ENCODE data around the gene TRPC4. TPM values are rescaled to one million over a fixed set of nuclear protein-coding genes. Genes with fewer than 3 reads are reported as not detected.

The TRPC4 gene
- total RNA-seq, 1 donor from 2014 or later: 6.5 TPM

- H3K27ac Mint-ChIP-seq (ENCODE audit: unreplicated experiment): no peak overlapping the region
- H3K4me1 Mint-ChIP-seq (ENCODE audit: unreplicated experiment): no peaks in the 10 kb centered on the region
- no peak overlapping the region for H3K4me3 Mint-ChIP-seq (ENCODE audit: unreplicated experiment)
- no peak for DNase-seq (ENCODE audit: low spot score)
- H3K27me3 Mint-ChIP-seq (ENCODE audit: unreplicated experiment): no peaks in the 10 kb centered on the region
- H3K9me3 Mint-ChIP-seq (ENCODE audit: unreplicated experiment): no peaks in the 10 kb centered on the region
- TF ChIP-seq CTCF (IDR thresholded peaks at IDR 0.05; ENCODE audit: unreplicated experiment): peak; percentile 69
- no peaks in the 10 kb centered on the region for H3K36me3 Mint-ChIP-seq (ENCODE audit: low read depth, unreplicated experiment)
These were observed 260.7 kb downstream of the TRPC4 start for GRCh38 chr13:37608750-37609339.

GRCh38 chr13:37602733-37603381, 266.7 kb downstream of the TRPC4 start:
- H3K9me3 Mint-ChIP-seq (ENCODE audit: unreplicated experiment): no peaks in the 10 kb centered on the region
- no peaks in the 10 kb centered on the region for H3K36me3 Mint-ChIP-seq (ENCODE audit: low read depth, unreplicated experiment)
- no peak overlapping the region for H3K4me3 Mint-ChIP-seq (ENCODE audit: unreplicated experiment)
- H3K27me3 Mint-ChIP-seq (ENCODE audit: unreplicated experiment): no peaks in the 10 kb centered on the region
- TF ChIP-seq CTCF (IDR thresholded peaks at IDR 0.05; ENCODE audit: unreplicated experiment): peak; percentile 65
- DNase-seq (ENCODE audit: low spot score): no peak
- peaks cover 4% of the 10 kb centered on the region for H3K4me1 Mint-ChIP-seq (ENCODE audit: unreplicated experiment)
- no peak overlapping the region for H3K27ac Mint-ChIP-seq (ENCODE audit: unreplicated experiment)

GRCh38 chr13:37601648-37602440, 267.7 kb downstream of the TRPC4 start:
- H3K36me3 Mint-ChIP-seq (ENCODE audit: low read depth, unreplicated experiment): no peaks in the 10 kb centered on the region
- H3K27me3 Mint-ChIP-seq (ENCODE audit: unreplicated experiment): no peaks in the 10 kb centered on the region
- H3K9me3 Mint-ChIP-seq (ENCODE audit: unreplicated experiment): no peaks in the 10 kb centered on the region
- no peak for TF ChIP-seq CTCF (IDR thresholded peaks at IDR 0.05; ENCODE audit: unreplicated experiment)
- H3K4me1 Mint-ChIP-seq (ENCODE audit: unreplicated experiment): peaks cover 4% of the 10 kb centered on the region
- no peak for DNase-seq (ENCODE audit: low spot score)
- no peak overlapping the region for H3K27ac Mint-ChIP-seq (ENCODE audit: unreplicated experiment)
- no peak overlapping the region for H3K4me3 Mint-ChIP-seq (ENCODE audit: unreplicated experiment)

- no peaks in the 10 kb centered on the region for H3K9me3 Mint-ChIP-seq (ENCODE audit: unreplicated experiment)
- peaks cover 4% of the 10 kb centered on the region for H3K4me1 Mint-ChIP-seq (ENCODE audit: unreplicated experiment)
- no peaks in the 10 kb centered on the region for H3K36me3 Mint-ChIP-seq (ENCODE audit: low read depth, unreplicated experiment)
- H3K4me3 Mint-ChIP-seq (ENCODE audit: unreplicated experiment): no peak overlapping the region
- no peak for TF ChIP-seq CTCF (IDR thresholded peaks at IDR 0.05; ENCODE audit: unreplicated experiment)
- no peaks in the 10 kb centered on the region for H3K27me3 Mint-ChIP-seq (ENCODE audit: unreplicated experiment)
- no peak overlapping the region for H3K27ac Mint-ChIP-seq (ENCODE audit: unreplicated experiment)
- DNase-seq (ENCODE audit: low spot score): no peak
These were observed 270.1 kb downstream of the TRPC4 start for GRCh38 chr13:37599519-37599918.

- Mint-ChIP-seq H3K27ac (ENCODE audit: unreplicated experiment) (no peak within 1 kb of the TSS), H3K4me3 (ENCODE audit: unreplicated experiment) (no peak within 1 kb of the TSS), H3K4me1 (ENCODE audit: unreplicated experiment) (peaks cover 4% of the 10 kb centered on the region), H3K9me3 (ENCODE audit: unreplicated experiment) (no peaks in the 10 kb centered on the region), H3K27me3 (ENCODE audit: unreplicated experiment) (no peaks in the 10 kb centered on the region), H3K36me3 (ENCODE audit: low read depth, unreplicated experiment) (no peaks in the 10 kb centered on the region)
- DNase-seq (ENCODE audit: low spot score): no peak
- TF ChIP-seq CTCF (IDR thresholded peaks at IDR 0.05; ENCODE audit: unreplicated experiment): no peak
These were observed 271.0 kb downstream of the TRPC4 start, which contains the start of gene POSTN for GRCh38 chr13:37598597-37598996. Gene POSTN, minus strand, starts transcription at chr13:37598768. Its CDS starts 42 bp downstream, at chr13:37598726.

All from endothelial cell (in vitro differentiated cells).